Gastrocnemius medialis (tissue), 4 donors: ENCODE measurements around the gene ZNF891. TPM values are rescaled to one million over a fixed set of nuclear protein-coding genes. Genes with fewer than 3 reads are reported as not detected.

ENCODE experiments used
- ATAC-seq, 2 donors: fragments of 150-250 bp; one replicate each; pipeline ENCODE4 v1.9.1; 2016
- DNase-seq, 2 donors: peaks; one replicate each; pipeline ENCODE4 v3.0.0-alpha.2; 2019
- H3K27ac ChIP-seq, 4 donors: fragments of 200-600 bp; sonication (generic); 1 replicate in 1 of 4; 2 replicates in 3 of 4; pipeline ENCODE4 v1.5.1; 2016 to 2018; ENCODE audit warnings: mild to moderate bottlenecking in 2 of 4, moderate library complexity in 1 of 4
- H3K27me3 ChIP-seq, 3 donors: fragments of 200-600 bp; sonication (generic) in 2 of 3; 1 replicate in 1 of 3; 2 replicates in 2 of 3; pipeline versions ENCODE4 v1.5.1 to v1.6.0; 2016 to 2019; ENCODE audit warnings: mild to moderate bottlenecking in 1 of 3, moderate library complexity in 1 of 3
- H3K36me3 ChIP-seq, 2 donors: fragments of 200-600 bp; sonication (generic) in 1 of 2; one replicate each; pipeline ENCODE4 v1.5.1; 2017 to 2018
- H3K4me1 ChIP-seq, 2 donors: fragments of 200-600 bp; sonication (generic) in 1 of 2; one replicate each; pipeline ENCODE4 v1.5.1; 2016 to 2017; ENCODE audit warnings: mild to moderate bottlenecking in 2 of 2
- H3K4me3 ChIP-seq, 4 donors: fragments of 200-600 bp; sonication (generic) in 3 of 4; 1 replicate in 1 of 4; 2 replicates in 3 of 4; pipeline ENCODE4 v1.5.1; 2016 to 2019; ENCODE audit warnings: mild to moderate bottlenecking in 2 of 4
- H3K9me3 ChIP-seq, 3 donors: fragments of 200-600 bp; sonication (generic) in 2 of 3; 1 replicate in 1 of 3; 2 replicates in 2 of 3; pipeline ENCODE4 v1.5.1; 2016 to 2019
- CTCF ChIP-seq, 5 experiments: fragments of 450-650 bp in 3 of 5; fragments of 200-600 bp in 2 of 5; sonication (generic) in 2 of 5; IDR thresholded peaks in 4 of 5; conservative IDR thresholded peaks in 1 of 5; 1 replicate in 4 of 5; 2 replicates in 1 of 5; pipeline ENCODE4 v1.5.1; 2016 to 2019; ENCODE audit warnings: antibody characterized with exemption in 5 of 5, mild to moderate bottlenecking in 3 of 5, moderate library complexity in 3 of 5
- POLR2A ChIP-seq, 2 donors: fragments of 450-650 bp; IDR thresholded peaks; one replicate each; pipeline ENCODE4 v1.6.1; 2017; ENCODE audit warnings: antibody characterized with exemption in 2 of 2, mild to moderate bottlenecking in 2 of 2, moderate library complexity in 2 of 2
- in situ Hi-C, 4 donors: fragments of 200-750 bp; cut with MboI; loops; one replicate each; pipeline versions ENCODE4 v1.15.0 to v1.8.0; 2017; ENCODE audit warnings: low sequenced_read_pairs in 4 of 4
- intact Hi-C: fragments of 100-400 bp; cut with DNase I; formaldehyde crosslinking; loops from one replicate; pipeline ENCODE4 v1.15.1; 2023; ENCODE audit warnings: low total_unique reads
- total RNA-seq, 4 donors: library from RNA; depleted of rRNA; stranded (reverse); fragments of >200 nt; gene quantifications; one replicate each; pipeline versions ENCODE4 v1.1.0 to v1.2.3, GENCODE V29; 2016

The ZNF891 gene
- total RNA-seq, 4 donors from 2014 or later = 0.19 to 1.5 (median 0.51) TPM

- in situ Hi-C loops = no loop called here
- DNase-seq (no peak), ATAC-seq (no peak)
- TF ChIP-seq CTCF (IDR thresholded peaks at IDR 0.05 in 4 of 5, conservative IDR thresholded peaks at IDR 0.05 in 1 of 5) (no peak), POLR2A (IDR thresholded peaks at IDR 0.05) (no peak)
- no peak overlapping the region for H3K27ac ChIP-seq
- peak overlapping the region in 1 of 4 donors; percentile 46 for H3K4me3 ChIP-seq
- H3K9me3 ChIP-seq = peaks cover 23 to 87% (median 37%) of the 10 kb centered on the region in 3 donors
- intact Hi-C loops = no loop called here
- no peaks in the 10 kb centered on the region for H3K27me3 ChIP-seq
- no peaks in the 10 kb centered on the region for H3K4me1 ChIP-seq
- H3K36me3 ChIP-seq = peaks cover 45 to 80% of the 10 kb centered on the region in 2 donors
These were observed 26.1 kb upstream of the ZNF891 start for GRCh38 chr12:133156125-133156690.

GRCh38 chr12:133145981-133146380 lies 15.9 kb upstream of the ZNF891 start:
- DNase-seq (no peak), ATAC-seq (no peak)
- TF ChIP-seq POLR2A (IDR thresholded peaks at IDR 0.05) (no peak), CTCF (IDR thresholded peaks at IDR 0.05 in 4 of 5, conservative IDR thresholded peaks at IDR 0.05 in 1 of 5) (no peak)
- peaks cover 5 to 64% (median 6%) of the 10 kb centered on the region in 3 donors for H3K9me3 ChIP-seq
- no peaks in the 10 kb centered on the region for H3K4me1 ChIP-seq
- no peak overlapping the region for H3K4me3 ChIP-seq
- in situ Hi-C loops (no loop called here), intact Hi-C loops (no loop called here)
- peaks cover 7 to 100% of the 10 kb centered on the region in 2 donors for H3K36me3 ChIP-seq
- H3K27ac ChIP-seq = no peak overlapping the region
- no peaks in the 10 kb centered on the region for H3K27me3 ChIP-seq

- intact Hi-C loops = no loop called here
- Histone ChIP-seq H3K4me3 (no peak overlapping the region), H3K27me3 (no peaks in the 10 kb centered on the region), H3K27ac (no peak overlapping the region), H3K36me3 (peaks cover 10 to 87% of the 10 kb centered on the region in 2 donors), H3K4me1 (peaks cover 4 to 7% of the 10 kb centered on the region in 2 donors), H3K9me3 (peaks cover 3 to 58% (median 13%) of the 10 kb centered on the region in 3 donors)
- in situ Hi-C loops = no loop called here
- TF ChIP-seq POLR2A (IDR thresholded peaks at IDR 0.05) (no peak), CTCF (IDR thresholded peaks at IDR 0.05 in 4 of 5, conservative IDR thresholded peaks at IDR 0.05 in 1 of 5) (no peak)
- no peak for ATAC-seq
- DNase-seq = no peak
These were observed 5.7 kb upstream of the ZNF891 start for GRCh38 chr12:133135747-133136146.

GRCh38 chr12:133130808-133131128 lies 694 bp upstream of the ZNF891 start:
- peaks cover 2 to 71% of the 10 kb centered on the region in 2 donors for H3K36me3 ChIP-seq
- in situ Hi-C loops = no loop called here
- peak; percentile 6 to 15 for DNase-seq

More at GRCh38 chr12:133130808-133131128, 694 bp upstream of the ZNF891 start:
- H3K27me3 ChIP-seq = no peaks in the 10 kb centered on the region
- intact Hi-C loops = loop anchor here (1.0 to 2.0 kb wide), 7 partner anchors 50 to 370 kb away; partner anchors contain the start of genes ANKLE2, ZNF140, ZNF26 and ZNF268
- no peak for TF ChIP-seq CTCF (IDR thresholded peaks at IDR 0.05 in 4 of 5, conservative IDR thresholded peaks at IDR 0.05 in 1 of 5)
- TF ChIP-seq POLR2A (IDR thresholded peaks at IDR 0.05) = no peak
- H3K4me3 ChIP-seq = peak overlapping the region; percentile 74 to 98 (median 91)
- H3K9me3 ChIP-seq = peaks cover 0 to 53% (median 23%) of the 10 kb centered on the region in 3 donors
- peak overlapping the region; percentile 88 to 98 (median 95) for H3K27ac ChIP-seq
- ATAC-seq = peak; percentile 18 to 33
- H3K4me1 ChIP-seq = peaks cover 9 to 10% of the 10 kb centered on the region in 2 donors
